ENCODE measurements around the gene MOK. TPM values are rescaled to one million over a fixed set of nuclear protein-coding genes. Genes with fewer than 3 reads are reported as not detected.

Gene MOK
- total and polyA plus RNA-seq, 2 of the 4 experiments (the other 2 are of a cell fraction): 16.8 to 48.5 TPM

- no peak for TF ChIP-seq ELK1 (IDR thresholded peaks at IDR 0.05; ENCODE audit: borderline replicate concordance, low read depth, low read length)
- no peak for TF ChIP-seq CEBPB (IDR thresholded peaks at IDR 0.05; ENCODE audit: low read depth, low read length)
- no peak for TF ChIP-seq MAFK (IDR thresholded peaks at IDR 0.05; ENCODE audit: low read depth, low read length)
- TF ChIP-seq CTCF (conservative IDR thresholded peaks at IDR 0.05; ENCODE audit: low read depth, low read length): no peak
- TF ChIP-seq FOS (IDR thresholded peaks at IDR 0.05; ENCODE audit: low read depth, low read length): no peak
- no peak for TF ChIP-seq NFE2L2 (IDR thresholded peaks at IDR 0.05; ENCODE audit: low read depth, low read length)
- TF ChIP-seq MAZ (IDR thresholded peaks at IDR 0.05; ENCODE audit: borderline replicate concordance, low read depth, low read length): no peak
- TF ChIP-seq MXI1 (IDR thresholded peaks at IDR 0.05; ENCODE audit: borderline replicate concordance, low read depth, low read length): no peak
- TF ChIP-seq SMC3 (IDR thresholded peaks at IDR 0.05; ENCODE audit: low read depth, low read length): no peak
- no peak for TF ChIP-seq CHD1 (IDR thresholded peaks at IDR 0.05; ENCODE audit: low read depth, low read length)
- no peak for TF ChIP-seq POLR2A (IDR thresholded peaks at IDR 0.05; ENCODE audit: low read depth, low read length)
- TF ChIP-seq USF2 (IDR thresholded peaks at IDR 0.05; ENCODE audit: low read depth, low read length): no peak
- no peak for TF ChIP-seq RFX5 (IDR thresholded peaks at IDR 0.05; ENCODE audit: low read depth, low read length)
- no peak for TF ChIP-seq BHLHE40 (IDR thresholded peaks at IDR 0.05; ENCODE audit: low read depth, low read length)
- no peak for TF ChIP-seq RCOR1 (IDR thresholded peaks at IDR 0.05; ENCODE audit: insufficient replicate concordance, low read length)
- dilution Hi-C loops (cut with HindIII; ENCODE audit: low sequenced_read_pairs, unreplicated experiment): no loop called here
- Histone ChIP-seq H3K79me1 (ENCODE audit: low read depth in 1 of 2, low read length in 2 of 2) (peaks cover 5 to 8% of the 10 kb centered on the region in 2 experiments; a peak in 3 of 4 replicates), H3K18ac (ENCODE audit: low read depth, low read length) (no peak overlapping the region), H4K91ac (ENCODE audit: insufficient read depth, low read depth, low read length) (no peak overlapping the region), H2BK5ac (ENCODE audit: low read depth, low read length, poor library complexity, severe bottlenecking) (no peak overlapping the region), H2BK20ac (ENCODE audit: low read depth, low read length) (no peak overlapping the region), H2BK120ac (ENCODE audit: low read depth, low read length) (no peak overlapping the region), H3K27ac (ENCODE audit: insufficient read depth, low read length) (no peak overlapping the region), H2BK15ac (ENCODE audit: low read depth, low read length) (no peak overlapping the region), H2AK9ac (replicated peaks; ENCODE audit: low read depth, low read length, poor library complexity) (no peak overlapping the region), H3K27me3 (ENCODE audit: control insufficient read depth, insufficient read depth, low read length) (no peaks in the 10 kb centered on the region), H3K9ac (ENCODE audit: low read depth, low read length) (no peak overlapping the region), H3K56ac (ENCODE audit: extremely low read depth, insufficient read depth, low read length) (no peak overlapping the region), H4K5ac (ENCODE audit: low read depth, low read length) (no peak overlapping the region), H4K8ac (ENCODE audit: low read depth in 2 of 2, low read length in 2 of 2) (no peak overlapping the region), H2AFZ (replicated peaks; ENCODE audit: low read length, poor library complexity) (no peak overlapping the region), H3K4me1 (ENCODE audit: control insufficient read depth, insufficient read depth, low read length) (no peaks in the 10 kb centered on the region), H3K4ac (ENCODE audit: low read depth, low read length) (no peak overlapping the region), H3K9me1 (ENCODE audit: insufficient read depth, low read length) (peaks cover 7% of the 10 kb centered on the region), H3K36me3 (ENCODE audit: control insufficient read depth, insufficient read depth, low read length) (peaks cover 50% of the 10 kb centered on the region), H2AK5ac (ENCODE audit: low read depth, low read length) (no peak overlapping the region), H3K14ac (replicated peaks; ENCODE audit: low read depth, low read length) (no peak overlapping the region), H3K4me2 (ENCODE audit: low read depth, low read length) (no peak overlapping the region), H4K20me1 (ENCODE audit: insufficient read depth, low read length) (no peaks in the 10 kb centered on the region; the same call in 1 of the 2 replicates), H3K4me3 (ENCODE audit: insufficient read depth, low read depth, low read length) (no peak overlapping the region), H3K9me3 (ENCODE audit: control insufficient read depth, insufficient read depth, low read length) (no peaks in the 10 kb centered on the region), H3K23ac (ENCODE audit: low read depth, low read length) (no peak overlapping the region)
- ATAC-seq (ENCODE audit: low read depth) (no peak), DNase-seq (no peak)
- ChIA-PET POLR2A (ENCODE audit: unreplicated experiment) (interaction anchor here (0.9 kb wide), 1 partner anchor 11 kb away, joined by 3 read pairs; no protein-coding TSS in a partner anchor), CTCF (no interaction called here)
- in situ Hi-C loops (cut with MboI; ENCODE audit: low sequenced_read_pairs): no loop called here
- intact Hi-C loops (cut with micrococcal nuclease): no loop called here
- 100% methylated on average over 6 of the region's 10 CpGs; no CpG with 5 or more reads in 1 of the 2 experiments for WGBS, 2 experiments (ENCODE audit: extremely low coverage in 2 of 2, insufficient read length in 1 of 2)
- BruUV-seq (replicated peaks): no TSS peak
Observed at GRCh38 chr14:102351023-102351422, 46.1 kb upstream of the MOK start.
